ENCODE results near the gene VTN. TPM values are rescaled to one million over a fixed set of nuclear protein-coding genes. Genes with fewer than 3 reads are reported as not detected.

Gene VTN
- total RNA-seq, 1 donor from 2014 or later = 0.25 TPM

DNA sequence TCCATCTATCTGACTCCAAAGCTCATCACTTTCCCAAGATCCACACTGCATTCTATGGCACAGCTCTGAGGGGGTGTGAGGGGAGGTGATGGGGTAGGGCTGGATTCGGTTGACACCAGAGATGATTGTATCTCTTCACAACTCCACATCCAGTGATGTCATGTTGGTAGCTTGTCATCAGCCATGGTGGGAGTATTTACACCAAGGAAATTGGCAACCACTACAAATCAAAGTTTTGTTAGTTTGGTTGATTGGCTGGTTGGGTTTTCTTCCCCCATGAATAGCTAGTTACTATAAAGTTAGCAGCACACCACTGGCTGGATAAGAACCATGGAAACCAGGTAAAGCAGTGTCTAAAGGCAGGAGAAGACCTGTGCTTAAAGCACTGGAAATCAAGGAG lies 20.9 kb upstream of the VTN start:
- H3K4me1 Mint-ChIP-seq (ENCODE audit: low read depth, unreplicated experiment) = no peaks in the 10 kb centered on the region
- H3K9me3 Mint-ChIP-seq (ENCODE audit: unreplicated experiment) = no peaks in the 10 kb centered on the region
- DNase-seq = no peak
- H3K27me3 Mint-ChIP-seq (ENCODE audit: unreplicated experiment) = no peaks in the 10 kb centered on the region
- peaks cover 27% of the 10 kb centered on the region for H3K36me3 Mint-ChIP-seq (ENCODE audit: unreplicated experiment)
- H3K27ac Mint-ChIP-seq (ENCODE audit: unreplicated experiment) = no peak overlapping the region
- no peak overlapping the region for H3K4me3 Mint-ChIP-seq (ENCODE audit: unreplicated experiment)
- TF ChIP-seq, protein P1, sequence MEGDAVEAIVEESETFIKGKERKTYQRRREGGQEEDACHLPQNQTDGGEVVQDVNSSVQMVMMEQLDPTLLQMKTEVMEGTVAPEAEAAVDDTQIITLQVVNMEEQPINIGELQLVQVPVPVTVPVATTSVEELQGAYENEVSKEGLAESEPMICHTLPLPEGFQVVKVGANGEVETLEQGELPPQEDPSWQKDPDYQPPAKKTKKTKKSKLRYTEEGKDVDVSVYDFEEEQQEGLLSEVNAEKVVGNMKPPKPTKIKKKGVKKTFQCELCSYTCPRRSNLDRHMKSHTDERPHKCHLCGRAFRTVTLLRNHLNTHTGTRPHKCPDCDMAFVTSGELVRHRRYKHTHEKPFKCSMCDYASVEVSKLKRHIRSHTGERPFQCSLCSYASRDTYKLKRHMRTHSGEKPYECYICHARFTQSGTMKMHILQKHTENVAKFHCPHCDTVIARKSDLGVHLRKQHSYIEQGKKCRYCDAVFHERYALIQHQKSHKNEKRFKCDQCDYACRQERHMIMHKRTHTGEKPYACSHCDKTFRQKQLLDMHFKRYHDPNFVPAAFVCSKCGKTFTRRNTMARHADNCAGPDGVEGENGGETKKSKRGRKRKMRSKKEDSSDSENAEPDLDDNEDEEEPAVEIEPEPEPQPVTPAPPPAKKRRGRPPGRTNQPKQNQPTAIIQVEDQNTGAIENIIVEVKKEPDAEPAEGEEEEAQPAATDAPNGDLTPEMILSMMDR (IDR thresholded peaks at IDR 0.05; ENCODE audit: partially characterized antibody, unreplicated experiment) = no peak

DNA sequence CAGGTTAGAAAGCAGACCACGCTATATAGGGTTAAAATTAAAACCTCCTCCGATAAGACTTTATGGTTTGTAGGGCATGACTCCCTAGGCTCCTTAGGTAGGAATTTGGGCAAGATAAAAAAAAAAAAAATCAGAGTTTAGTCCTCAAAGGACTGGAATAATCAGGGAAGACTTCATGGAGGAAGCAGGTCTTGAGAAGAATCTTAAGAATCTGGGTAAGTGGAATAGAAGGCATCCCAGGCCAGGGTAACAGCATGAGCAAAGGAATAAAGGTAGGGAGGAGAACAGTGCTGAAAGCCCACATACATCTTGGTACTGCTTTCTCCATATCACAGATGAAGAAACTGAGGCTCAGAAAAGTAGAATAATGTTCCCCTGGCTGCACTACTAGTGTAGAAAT lies 20.5 kb upstream of the VTN start:
- H3K27me3 Mint-ChIP-seq (ENCODE audit: unreplicated experiment) = no peaks in the 10 kb centered on the region
- TF ChIP-seq, protein P1 (IDR thresholded peaks at IDR 0.05; ENCODE audit: partially characterized antibody, unreplicated experiment) = no peak
- H3K27ac Mint-ChIP-seq (ENCODE audit: unreplicated experiment) = no peak overlapping the region
- H3K4me1 Mint-ChIP-seq (ENCODE audit: low read depth, unreplicated experiment) = no peaks in the 10 kb centered on the region
- peak overlapping the region; percentile 38 for H3K4me3 Mint-ChIP-seq (ENCODE audit: unreplicated experiment)
- H3K36me3 Mint-ChIP-seq (ENCODE audit: unreplicated experiment) = peaks cover 27% of the 10 kb centered on the region
- H3K9me3 Mint-ChIP-seq (ENCODE audit: unreplicated experiment) = no peaks in the 10 kb centered on the region
- DNase-seq = no peak

GRCh38 chr17:28390141-28390540 lies 20.0 kb upstream of the VTN start:
- no peak for DNase-seq
- peaks cover 3% of the 10 kb centered on the region for H3K27me3 Mint-ChIP-seq (ENCODE audit: unreplicated experiment)
- H3K4me1 Mint-ChIP-seq (ENCODE audit: low read depth, unreplicated experiment) = no peaks in the 10 kb centered on the region
- TF ChIP-seq, protein P1 (IDR thresholded peaks at IDR 0.05; ENCODE audit: partially characterized antibody, unreplicated experiment) = no peak
- H3K9me3 Mint-ChIP-seq (ENCODE audit: unreplicated experiment) = no peaks in the 10 kb centered on the region
- no peak overlapping the region for H3K27ac Mint-ChIP-seq (ENCODE audit: unreplicated experiment)
- H3K36me3 Mint-ChIP-seq (ENCODE audit: unreplicated experiment) = peaks cover 27% of the 10 kb centered on the region
- H3K4me3 Mint-ChIP-seq (ENCODE audit: unreplicated experiment) = no peak overlapping the region

- Mint-ChIP-seq H3K4me3 (ENCODE audit: unreplicated experiment) (no peak overlapping the region), H3K27ac (ENCODE audit: unreplicated experiment) (no peak overlapping the region), H3K4me1 (ENCODE audit: low read depth, unreplicated experiment) (peaks cover 5% of the 10 kb centered on the region), H3K27me3 (ENCODE audit: unreplicated experiment) (peaks cover 14% of the 10 kb centered on the region), H3K36me3 (ENCODE audit: unreplicated experiment) (peaks cover 28% of the 10 kb centered on the region), H3K9me3 (ENCODE audit: unreplicated experiment) (peaks cover 3% of the 10 kb centered on the region)
- TF ChIP-seq, protein P1 (IDR thresholded peaks at IDR 0.05; ENCODE audit: partially characterized antibody, unreplicated experiment) = no peak
- DNase-seq = no peak
These were observed 18.0 kb upstream of the VTN start for GRCh38 chr17:28388106-28388505.

GRCh38 chr17:28386391-28386790 lies 16.3 kb upstream of the VTN start:
- Mint-ChIP-seq H3K4me3 (ENCODE audit: unreplicated experiment) (no peak overlapping the region), H3K9me3 (ENCODE audit: unreplicated experiment) (peaks cover 9% of the 10 kb centered on the region), H3K36me3 (ENCODE audit: unreplicated experiment) (peaks cover 32% of the 10 kb centered on the region), H3K27me3 (ENCODE audit: unreplicated experiment) (peaks cover 19% of the 10 kb centered on the region), H3K27ac (ENCODE audit: unreplicated experiment) (no peak overlapping the region), H3K4me1 (ENCODE audit: low read depth, unreplicated experiment) (peaks cover 7% of the 10 kb centered on the region)
- TF ChIP-seq, protein P1 (IDR thresholded peaks at IDR 0.05; ENCODE audit: partially characterized antibody, unreplicated experiment) = no peak
- no peak for DNase-seq
